Prostate gland (tissue), 2 donors: ENCODE data around the gene RBM18. TPM values are rescaled to one million over a fixed set of nuclear protein-coding genes. Genes with fewer than 3 reads are reported as not detected.

ENCODE experiments used
- DNase-seq: peaks from one replicate; pipeline ENCODE4 v3.0.0-alpha.2; 2019; ENCODE audit warnings: low spot score
- H3K27ac ChIP-seq, 2 donors: fragments of 200-600 bp; sonication (generic); 2 replicates each; pipeline ENCODE4 v1.5.1; 2017 to 2019
- H3K27me3 ChIP-seq: fragments of 200-600 bp; sonication (generic); replicated peaks from 2 replicates; pipeline ENCODE4 v1.5.1; 2019; ENCODE audit not compliant: insufficient read depth
- H3K36me3 ChIP-seq, 2 donors: fragments of 200-600 bp; sonication (generic); 1 replicate in 1 of 2; 2 replicates in 1 of 2; pipeline versions ENCODE4 v1.5.1 to v1.8.1; 2017 to 2019
- H3K4me1 ChIP-seq: fragments of 200-600 bp; sonication (generic); replicated peaks from 2 replicates; pipeline ENCODE4 v1.5.1; 2019
- H3K4me3 ChIP-seq, 2 donors: fragments of 200-600 bp; sonication (generic); 2 replicates each; pipeline ENCODE4 v1.5.1; 2017 to 2019
- H3K9me3 ChIP-seq: fragments of 200-600 bp; sonication (generic); 2 replicates; pipeline ENCODE4 v1.5.1; 2017
- POLR2A ChIP-seq: fragments of 450-650 bp; IDR thresholded peaks from one replicate; pipeline ENCODE4 v1.6.1; 2016; ENCODE audit warnings: antibody characterized with exemption, mild to moderate bottlenecking
- POLR2AphosphoS5 ChIP-seq: sonication (generic); formaldehyde crosslinking; IDR thresholded peaks from one replicate; pipeline ENCODE4 v1.6.1; 2017; ENCODE audit warnings: antibody characterized with exemption
- WGBS: methylation state at CpG from one replicate; pipeline ENCODE4 v1.1.5; 2018; 5-methylcytosine and 5-hydroxymethylcytosine counted together
- intact Hi-C: fragments of 100-400 bp; cut with DNase I; formaldehyde crosslinking; loops from one replicate; pipeline ENCODE4 v1.14.2; 2022
- total RNA-seq, 2 donors: library from RNA; depleted of rRNA; stranded (reverse); fragments of >200 nt; gene quantifications; one replicate each; pipeline ENCODE4 v1.1.0, GENCODE V29; 2016
- TF ChIP-seq, protein P1 (sequence below), 4 experiments: fragments of 200-600 bp in 2 of 4; fragments of 450-650 bp in 2 of 4; sonication (generic) in 2 of 4; IDR thresholded peaks; 1 replicate in 3 of 4; 2 replicates in 1 of 4; pipeline ENCODE4 v1.5.1; 2016 to 2019; ENCODE audit warnings: antibody characterized with exemption in 4 of 4, mild to moderate bottlenecking in 2 of 4, moderate library complexity in 2 of 4

The RBM18 gene
- total RNA-seq, 2 donors from 2014 or later = 8.8 to 20.3 TPM

GRCh38 chr9:122207096-122207495 is 57.5 kb downstream of the RBM18 start:
- no peak for TF ChIP-seq POLR2AphosphoS5
- TF ChIP-seq, protein P1, sequence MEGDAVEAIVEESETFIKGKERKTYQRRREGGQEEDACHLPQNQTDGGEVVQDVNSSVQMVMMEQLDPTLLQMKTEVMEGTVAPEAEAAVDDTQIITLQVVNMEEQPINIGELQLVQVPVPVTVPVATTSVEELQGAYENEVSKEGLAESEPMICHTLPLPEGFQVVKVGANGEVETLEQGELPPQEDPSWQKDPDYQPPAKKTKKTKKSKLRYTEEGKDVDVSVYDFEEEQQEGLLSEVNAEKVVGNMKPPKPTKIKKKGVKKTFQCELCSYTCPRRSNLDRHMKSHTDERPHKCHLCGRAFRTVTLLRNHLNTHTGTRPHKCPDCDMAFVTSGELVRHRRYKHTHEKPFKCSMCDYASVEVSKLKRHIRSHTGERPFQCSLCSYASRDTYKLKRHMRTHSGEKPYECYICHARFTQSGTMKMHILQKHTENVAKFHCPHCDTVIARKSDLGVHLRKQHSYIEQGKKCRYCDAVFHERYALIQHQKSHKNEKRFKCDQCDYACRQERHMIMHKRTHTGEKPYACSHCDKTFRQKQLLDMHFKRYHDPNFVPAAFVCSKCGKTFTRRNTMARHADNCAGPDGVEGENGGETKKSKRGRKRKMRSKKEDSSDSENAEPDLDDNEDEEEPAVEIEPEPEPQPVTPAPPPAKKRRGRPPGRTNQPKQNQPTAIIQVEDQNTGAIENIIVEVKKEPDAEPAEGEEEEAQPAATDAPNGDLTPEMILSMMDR (IDR thresholded peaks at IDR 0.05) = no peak
- no peak for TF ChIP-seq POLR2A
- Histone ChIP-seq H3K27me3 (no peaks in the 10 kb centered on the region), H3K9me3 (no peaks in the 10 kb centered on the region), H3K27ac (no peak overlapping the region), H3K4me1 (no peaks in the 10 kb centered on the region), H3K36me3 (no peaks in the 10 kb centered on the region), H3K4me3 (no peak overlapping the region)
- 48% methylated on average over 9 of the region's 9 CpGs for WGBS
- intact Hi-C loops = no loop called here
- DNase-seq = no peak

DNA sequence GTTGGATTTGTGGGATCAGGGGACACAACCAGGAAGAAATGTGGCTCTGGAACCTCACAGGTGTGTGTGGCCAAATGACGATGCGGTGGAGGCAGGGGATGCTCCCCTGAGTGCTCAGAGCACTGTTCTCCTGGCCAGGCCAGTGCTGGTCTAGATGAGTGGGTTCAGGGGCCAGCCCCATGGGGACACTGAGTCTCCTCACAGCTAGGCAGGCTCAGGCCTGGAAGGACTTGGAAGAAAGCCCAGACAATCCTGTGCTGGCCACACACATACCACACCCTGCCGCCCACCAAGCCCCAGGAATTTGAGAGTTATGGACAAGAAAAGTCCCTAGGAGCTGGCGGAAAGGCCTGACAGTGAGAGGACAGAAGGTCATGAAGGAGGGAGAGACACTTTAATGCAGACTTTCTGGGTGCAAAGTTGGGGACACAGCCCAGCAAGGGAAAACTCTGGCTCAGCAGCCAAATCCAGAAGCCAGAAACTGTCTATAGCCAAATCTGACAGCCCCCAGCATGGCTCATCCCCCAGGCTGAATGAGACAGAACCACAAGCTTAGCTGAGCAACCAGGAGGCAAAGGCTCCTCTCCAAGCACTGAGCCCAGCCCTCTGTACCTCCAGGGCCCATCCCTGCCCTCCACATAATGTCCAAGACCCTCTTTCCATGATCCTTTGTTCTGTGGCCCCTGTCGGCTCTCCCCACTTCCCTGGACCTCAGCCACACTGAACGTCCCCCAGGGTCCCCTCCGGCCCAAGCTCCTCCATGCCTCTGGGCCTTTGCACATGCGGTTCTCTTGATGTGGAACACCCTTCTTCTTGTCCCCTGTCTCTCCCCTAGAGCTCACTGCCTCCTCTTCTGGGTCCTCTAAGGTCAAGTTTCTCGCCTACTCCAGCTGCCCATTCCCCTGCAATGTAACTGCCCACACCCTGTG is 58.3 kb downstream of the RBM18 start:
- no peak for DNase-seq
- H3K27me3 ChIP-seq = no peaks in the 10 kb centered on the region
- no peaks in the 10 kb centered on the region for H3K36me3 ChIP-seq
- TF ChIP-seq, protein P1 (IDR thresholded peaks at IDR 0.05) = no peak
- TF ChIP-seq POLR2A (no peak), POLR2AphosphoS5 (no peak)
- H3K4me1 ChIP-seq = no peaks in the 10 kb centered on the region
- H3K4me3 ChIP-seq = no peak overlapping the region
- no peaks in the 10 kb centered on the region for H3K9me3 ChIP-seq
- intact Hi-C loops = no loop called here
- no peak overlapping the region for H3K27ac ChIP-seq
- 82% methylated on average over 9 of the region's 9 CpGs for WGBS

- no peak overlapping the region for H3K4me3 ChIP-seq
- H3K36me3 ChIP-seq = no peaks in the 10 kb centered on the region
- no peaks in the 10 kb centered on the region for H3K4me1 ChIP-seq
- H3K27ac ChIP-seq = no peak overlapping the region
- DNase-seq = no peak
- TF ChIP-seq, protein P1 (IDR thresholded peaks at IDR 0.05) = no peak
- TF ChIP-seq POLR2AphosphoS5 (no peak), POLR2A (no peak)
- no peaks in the 10 kb centered on the region for H3K27me3 ChIP-seq
- no peaks in the 10 kb centered on the region for H3K9me3 ChIP-seq
- intact Hi-C loops = no loop called here
- 91% methylated on average over 8 of the region's 8 CpGs for WGBS
Measured at GRCh38 chr9:122205176-122205575, 59.5 kb downstream of the RBM18 start.

DNA sequence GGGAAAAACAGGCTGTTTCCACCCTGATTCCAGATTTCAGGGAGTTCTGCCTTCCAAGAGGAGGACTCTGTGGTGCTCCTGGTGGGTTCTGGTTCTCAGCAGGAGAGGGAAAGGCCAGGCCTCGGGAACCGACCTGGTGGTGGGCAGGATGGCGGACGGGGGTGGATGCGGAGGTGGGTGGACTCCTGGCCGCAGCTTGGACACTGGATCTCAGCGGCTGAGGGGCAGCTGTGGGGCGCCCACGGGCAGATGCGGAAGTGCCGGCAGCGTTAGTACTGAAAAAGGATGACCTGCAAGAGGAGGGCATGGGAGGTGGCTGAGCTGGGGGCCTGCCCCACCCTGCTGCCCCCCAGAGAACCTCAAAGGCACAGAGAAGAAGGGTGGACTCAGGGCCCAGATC is 60.1 kb downstream of the RBM18 start:
- H3K9me3 ChIP-seq = no peaks in the 10 kb centered on the region

More for the DNA sequence above, 60.1 kb downstream of the RBM18 start:
- no peaks in the 10 kb centered on the region for H3K4me1 ChIP-seq
- WGBS = 94% methylated on average over 12 of the region's 12 CpGs
- DNase-seq = no peak
- no peaks in the 10 kb centered on the region for H3K27me3 ChIP-seq
- no peaks in the 10 kb centered on the region for H3K36me3 ChIP-seq
- TF ChIP-seq, protein P1 (IDR thresholded peaks at IDR 0.05) = no peak
- TF ChIP-seq POLR2A (no peak), POLR2AphosphoS5 (no peak)
- intact Hi-C loops = no loop called here
- H3K27ac ChIP-seq = no peak overlapping the region
- H3K4me3 ChIP-seq = no peak overlapping the region
